Activated T-helper 1 cell treated with anti-CD3 and anti-CD28 coated beads, Interleukin-2, amount 50 U/mL, for 16 hours (primary cell): ENCODE data around the gene IL4R.

Source experiments
- DNase-seq, 2 donors: peaks; one replicate each; pipeline ENCODE4 v3.0.0-alpha.2; 2020; ENCODE audit warnings: low read depth in 1 of 2, low spot score in 1 of 2

Gene IL4R

DNA sequence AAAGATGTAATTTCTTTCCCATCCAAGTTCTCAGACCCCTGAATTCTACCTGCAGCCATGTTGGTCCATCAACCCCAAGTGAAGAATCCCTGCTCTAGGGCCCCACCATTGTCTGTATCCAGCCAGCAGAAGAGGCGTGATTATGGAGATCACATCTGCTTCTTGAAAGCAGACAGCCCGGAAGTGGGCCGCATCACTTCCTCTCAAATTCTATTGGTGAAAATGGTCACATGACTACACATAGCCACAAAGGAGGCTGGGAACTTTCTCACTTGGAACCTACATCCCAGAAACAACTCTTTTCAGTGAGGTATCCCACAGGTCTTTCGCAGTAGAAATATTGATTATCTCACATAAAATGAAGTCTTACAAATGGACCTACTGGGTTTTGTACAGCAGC, 40.1 kb downstream of the IL4R start:
- DNase-seq = no peak

DNA sequence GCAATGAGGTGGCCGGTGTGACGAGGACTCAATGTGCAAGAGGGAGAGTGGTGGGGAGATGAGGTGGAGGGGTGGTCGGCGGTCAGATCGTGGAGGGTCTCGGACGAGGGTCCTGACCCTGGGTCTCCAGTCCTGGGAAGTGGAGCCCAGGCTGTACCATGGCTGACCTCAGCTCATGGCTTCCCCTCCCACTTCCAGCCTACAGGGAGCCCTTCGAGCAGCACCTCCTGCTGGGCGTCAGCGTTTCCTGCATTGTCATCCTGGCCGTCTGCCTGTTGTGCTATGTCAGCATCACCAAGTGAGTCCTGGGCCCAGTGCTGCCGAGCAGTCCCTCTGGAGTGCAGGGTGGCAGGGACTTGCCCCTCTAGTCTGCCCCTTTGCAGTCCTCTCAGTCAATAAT, 41.8 kb downstream of the IL4R start:
- DNase-seq = peak in 1 of 2 donors; percentile 18

DNA sequence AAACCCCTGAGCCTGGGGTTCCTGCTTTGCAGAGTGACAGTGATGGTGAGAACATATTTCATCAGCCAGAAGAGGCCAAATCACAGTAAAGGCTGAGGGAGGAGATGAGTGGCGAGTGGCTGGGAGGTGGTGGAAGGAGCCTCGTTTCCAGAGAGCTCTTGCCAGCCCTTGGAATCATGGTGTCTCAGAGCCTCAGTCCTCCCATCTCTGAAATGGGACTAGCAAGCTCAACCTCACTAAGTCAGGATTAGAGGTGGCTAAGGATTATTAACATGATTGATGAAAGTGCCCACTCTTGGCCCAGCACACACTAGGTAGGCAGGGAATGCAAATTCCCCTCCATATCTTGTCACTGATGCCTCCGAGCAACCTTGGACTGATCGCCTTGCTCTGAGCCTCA, 43.0 kb downstream of the IL4R start:
- no peak for DNase-seq

DNA sequence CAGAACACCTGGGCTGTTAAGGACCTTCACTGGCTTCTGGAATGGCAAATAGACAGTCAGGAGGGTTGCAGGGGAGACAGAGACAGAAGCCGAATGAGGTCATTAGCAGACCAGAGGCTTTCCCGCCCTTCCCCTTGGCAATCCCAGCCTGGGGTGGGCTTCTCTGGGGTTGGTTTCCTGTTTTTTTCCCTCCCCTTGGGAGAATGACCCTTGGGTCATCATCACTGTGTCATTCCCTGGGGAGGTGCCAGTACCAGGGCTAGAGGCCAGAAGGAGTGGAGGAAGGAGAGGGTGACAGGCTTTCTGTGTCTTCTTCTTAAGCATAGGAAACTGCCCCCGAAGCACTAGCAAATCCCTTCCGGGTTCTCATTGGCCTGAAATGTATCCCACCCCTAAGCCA, 45.3 kb downstream of the IL4R start:
- no peak for DNase-seq

DNA sequence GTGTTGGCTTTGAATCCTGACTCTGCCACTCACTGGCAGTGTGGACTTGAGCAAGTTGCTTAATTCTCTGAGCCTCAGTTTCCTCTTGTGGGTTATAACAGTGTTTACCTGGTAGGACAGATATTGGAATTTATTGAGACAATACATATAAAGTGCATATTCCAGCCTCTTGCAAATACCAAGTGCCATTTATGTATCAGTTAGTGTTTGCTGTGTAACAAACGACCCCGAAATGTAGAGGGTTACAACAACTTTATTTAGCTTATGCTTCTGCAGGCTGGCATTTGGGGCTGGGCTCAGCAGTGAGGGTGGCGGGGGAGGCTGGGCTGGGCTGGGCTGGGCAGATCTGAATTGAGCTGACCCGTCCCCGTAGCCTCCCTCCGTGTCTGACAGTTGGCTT, 45.8 kb downstream of the IL4R start:
- no peak for DNase-seq

DNA sequence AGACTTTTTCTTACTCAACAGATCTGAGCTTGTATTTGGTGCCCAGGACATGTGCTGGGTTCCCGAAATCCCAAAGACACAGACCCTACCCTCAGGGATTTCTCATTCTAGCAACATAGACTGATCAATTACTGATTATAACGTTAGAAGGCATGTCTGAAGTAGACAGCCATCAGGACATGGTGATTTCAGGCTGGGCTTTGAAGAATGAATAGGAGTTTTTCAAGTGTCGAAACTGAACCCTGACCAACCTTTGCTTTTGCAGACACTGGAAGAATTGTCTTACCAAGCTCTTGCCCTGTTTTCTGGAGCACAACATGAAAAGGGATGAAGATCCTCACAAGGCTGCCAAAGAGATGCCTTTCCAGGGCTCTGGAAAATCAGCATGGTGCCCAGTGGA, 48.2 kb downstream of the IL4R start:
- no peak for DNase-seq

DNA sequence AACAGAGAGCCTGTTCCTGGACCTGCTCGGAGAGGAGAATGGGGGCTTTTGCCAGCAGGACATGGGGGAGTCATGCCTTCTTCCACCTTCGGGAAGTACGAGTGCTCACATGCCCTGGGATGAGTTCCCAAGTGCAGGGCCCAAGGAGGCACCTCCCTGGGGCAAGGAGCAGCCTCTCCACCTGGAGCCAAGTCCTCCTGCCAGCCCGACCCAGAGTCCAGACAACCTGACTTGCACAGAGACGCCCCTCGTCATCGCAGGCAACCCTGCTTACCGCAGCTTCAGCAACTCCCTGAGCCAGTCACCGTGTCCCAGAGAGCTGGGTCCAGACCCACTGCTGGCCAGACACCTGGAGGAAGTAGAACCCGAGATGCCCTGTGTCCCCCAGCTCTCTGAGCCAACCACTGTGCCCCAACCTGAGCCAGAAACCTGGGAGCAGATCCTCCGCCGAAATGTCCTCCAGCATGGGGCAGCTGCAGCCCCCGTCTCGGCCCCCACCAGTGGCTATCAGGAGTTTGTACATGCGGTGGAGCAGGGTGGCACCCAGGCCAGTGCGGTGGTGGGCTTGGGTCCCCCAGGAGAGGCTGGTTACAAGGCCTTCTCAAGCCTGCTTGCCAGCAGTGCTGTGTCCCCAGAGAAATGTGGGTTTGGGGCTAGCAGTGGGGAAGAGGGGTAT, 48.9 kb downstream of the IL4R start:
- DNase-seq = no peak

DNA sequence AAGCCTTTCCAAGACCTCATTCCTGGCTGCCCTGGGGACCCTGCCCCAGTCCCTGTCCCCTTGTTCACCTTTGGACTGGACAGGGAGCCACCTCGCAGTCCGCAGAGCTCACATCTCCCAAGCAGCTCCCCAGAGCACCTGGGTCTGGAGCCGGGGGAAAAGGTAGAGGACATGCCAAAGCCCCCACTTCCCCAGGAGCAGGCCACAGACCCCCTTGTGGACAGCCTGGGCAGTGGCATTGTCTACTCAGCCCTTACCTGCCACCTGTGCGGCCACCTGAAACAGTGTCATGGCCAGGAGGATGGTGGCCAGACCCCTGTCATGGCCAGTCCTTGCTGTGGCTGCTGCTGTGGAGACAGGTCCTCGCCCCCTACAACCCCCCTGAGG, 49.5 kb downstream of the IL4R start:
- no peak for DNase-seq

DNA sequence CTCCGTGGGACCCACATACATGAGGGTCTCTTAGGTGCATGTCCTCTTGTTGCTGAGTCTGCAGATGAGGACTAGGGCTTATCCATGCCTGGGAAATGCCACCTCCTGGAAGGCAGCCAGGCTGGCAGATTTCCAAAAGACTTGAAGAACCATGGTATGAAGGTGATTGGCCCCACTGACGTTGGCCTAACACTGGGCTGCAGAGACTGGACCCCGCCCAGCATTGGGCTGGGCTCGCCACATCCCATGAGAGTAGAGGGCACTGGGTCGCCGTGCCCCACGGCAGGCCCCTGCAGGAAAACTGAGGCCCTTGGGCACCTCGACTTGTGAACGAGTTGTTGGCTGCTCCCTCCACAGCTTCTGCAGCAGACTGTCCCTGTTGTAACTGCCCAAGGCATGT, 50.0 kb downstream of the IL4R start:
- no peak for DNase-seq

DNA sequence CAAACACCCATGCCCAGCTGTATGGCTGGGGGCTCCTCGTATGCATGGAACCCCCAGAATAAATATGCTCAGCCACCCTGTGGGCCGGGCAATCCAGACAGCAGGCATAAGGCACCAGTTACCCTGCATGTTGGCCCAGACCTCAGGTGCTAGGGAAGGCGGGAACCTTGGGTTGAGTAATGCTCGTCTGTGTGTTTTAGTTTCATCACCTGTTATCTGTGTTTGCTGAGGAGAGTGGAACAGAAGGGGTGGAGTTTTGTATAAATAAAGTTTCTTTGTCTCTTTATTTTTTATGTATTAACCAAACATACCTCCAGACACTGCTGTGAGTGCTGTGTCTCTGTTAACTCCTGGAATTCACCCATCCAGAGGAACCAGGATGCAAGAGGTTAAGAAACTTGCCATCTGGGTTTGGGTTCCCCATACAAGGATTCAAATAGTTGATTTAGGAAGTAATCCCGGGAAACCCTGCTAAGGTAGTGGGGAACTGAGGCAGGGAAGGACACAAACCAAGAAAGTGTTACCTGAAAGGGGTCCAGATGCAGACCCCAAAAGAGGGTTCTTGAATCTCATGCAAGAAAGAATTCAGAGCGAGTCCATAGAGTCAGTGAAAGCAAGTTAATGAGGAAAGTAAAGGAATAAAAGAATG, 50.8 kb downstream of the IL4R start:
- no peak for DNase-seq

DNA sequence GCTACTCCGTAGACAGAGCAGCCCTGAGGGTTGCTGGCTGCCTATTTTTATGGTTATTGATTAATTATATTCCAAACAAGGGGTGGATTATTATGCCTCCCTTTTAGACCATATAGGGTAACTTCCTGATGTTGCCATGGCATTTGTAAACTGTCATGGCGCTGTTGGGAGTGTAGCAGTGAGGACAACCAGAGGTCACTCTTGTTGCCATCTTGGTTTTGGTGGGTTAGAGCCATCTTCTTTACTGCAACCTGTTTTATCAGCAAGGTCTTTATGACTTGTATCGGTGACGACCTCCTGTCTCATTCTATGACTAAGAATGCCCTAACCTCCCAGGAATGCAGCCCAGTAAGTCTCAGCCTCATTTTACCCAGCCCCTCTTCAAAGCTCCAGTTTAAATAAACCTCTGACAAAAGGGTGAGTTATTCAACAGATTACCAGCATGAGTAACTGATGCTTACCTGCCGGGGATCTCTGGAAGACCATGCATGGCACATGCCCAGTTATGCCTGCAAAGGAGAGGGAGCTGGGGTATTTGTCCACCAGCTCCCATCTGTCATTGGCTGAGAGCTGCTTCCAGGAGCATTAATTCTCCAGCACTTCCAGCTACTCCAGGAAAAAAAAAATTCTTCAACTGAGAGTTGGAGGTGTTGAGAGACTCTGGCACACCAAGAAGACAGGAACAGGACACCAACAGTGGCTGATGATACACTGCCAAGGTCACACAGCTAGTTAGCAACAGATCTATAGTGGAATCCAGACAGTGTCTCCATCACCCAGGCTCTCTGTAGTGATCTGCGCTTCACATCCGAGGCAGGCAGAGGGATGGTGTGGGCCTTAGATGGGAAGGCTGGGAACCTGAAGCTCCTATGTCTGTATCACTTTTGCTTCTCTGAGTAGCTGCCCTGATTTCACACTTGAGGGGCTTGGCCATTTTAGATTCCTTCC, 51.6 kb downstream of the IL4R start:
- no peak for DNase-seq

DNA sequence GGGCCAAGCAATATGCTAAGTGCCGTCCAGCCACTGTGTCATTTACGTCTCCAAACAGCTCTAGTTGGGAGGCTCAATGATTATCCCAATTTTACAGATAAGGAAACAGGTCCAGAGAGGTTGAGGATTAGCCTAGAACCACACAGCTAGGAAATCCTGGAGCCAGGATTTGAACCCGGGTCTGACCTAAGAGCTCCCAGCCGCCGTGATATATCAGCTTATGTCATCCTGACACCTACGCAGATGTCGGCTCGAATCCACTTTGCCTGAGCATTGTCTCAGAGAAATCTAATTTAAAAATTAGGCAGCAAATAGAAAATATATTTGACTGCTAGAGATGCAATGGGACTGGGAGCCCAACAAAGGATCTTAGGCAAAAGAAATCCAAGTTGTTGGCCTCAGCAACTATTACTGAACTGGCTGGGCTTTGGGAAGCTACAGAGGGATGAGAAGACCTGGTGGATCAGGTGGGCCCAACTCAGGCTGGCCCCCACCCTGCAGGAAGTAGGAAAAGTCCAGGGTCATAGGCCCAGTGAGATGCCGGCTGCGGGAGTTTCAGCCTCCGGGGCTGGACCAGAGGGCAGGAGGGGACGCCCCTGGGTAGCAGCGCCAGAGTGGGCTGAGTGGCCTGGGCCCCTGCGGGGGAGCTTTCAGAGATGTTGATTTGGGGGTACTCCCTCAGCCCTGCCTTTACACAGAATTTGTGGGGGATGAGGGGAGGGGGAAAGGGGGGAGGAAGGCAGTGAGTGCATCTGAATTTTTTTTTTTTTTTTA, 53.1 kb downstream of the IL4R start:
- no peak for DNase-seq

DNA sequence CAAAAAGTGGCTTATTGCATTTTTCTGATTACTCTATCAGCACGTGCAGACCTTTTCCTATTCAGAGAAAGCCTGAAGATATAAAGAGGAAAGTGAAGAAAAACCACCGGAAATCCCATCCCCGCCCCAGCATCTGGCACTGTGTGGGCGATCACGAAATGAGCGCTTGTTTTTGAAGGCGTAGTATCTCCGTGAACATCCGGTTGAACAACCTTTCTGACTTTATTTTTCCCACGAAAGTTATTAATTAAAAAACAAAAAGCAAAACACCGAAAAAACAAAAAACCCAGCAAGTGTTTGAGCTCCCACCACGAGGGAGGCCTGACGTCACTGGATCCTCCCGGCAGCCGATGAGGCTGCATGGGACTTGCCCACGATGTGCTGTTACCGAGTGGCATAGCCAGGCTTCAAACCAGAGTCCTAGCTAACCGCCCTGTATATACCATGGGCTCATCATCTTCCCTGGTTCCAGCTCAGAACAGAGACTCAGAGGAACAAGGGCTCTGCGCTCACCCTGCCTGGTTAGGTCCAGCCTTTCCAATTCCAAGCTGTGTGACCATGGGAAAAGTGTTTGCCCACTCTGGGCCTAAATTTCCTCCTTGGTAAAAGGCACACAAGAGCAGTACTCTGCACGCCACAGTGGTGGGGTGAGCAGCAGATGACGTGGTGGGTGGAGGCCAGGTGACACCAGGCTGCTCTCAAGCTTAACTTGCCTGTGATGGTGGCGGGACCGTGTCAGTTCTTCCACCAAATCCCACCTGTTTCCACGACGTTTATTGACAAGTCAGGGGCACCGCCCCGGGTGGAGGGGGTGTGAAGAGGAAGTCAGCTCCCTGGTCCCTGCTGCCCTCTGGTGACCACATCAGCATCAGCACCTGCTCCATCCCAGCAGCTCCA, 53.9 kb downstream of the IL4R start:
- DNase-seq = peak; percentile 59 to 79

DNA sequence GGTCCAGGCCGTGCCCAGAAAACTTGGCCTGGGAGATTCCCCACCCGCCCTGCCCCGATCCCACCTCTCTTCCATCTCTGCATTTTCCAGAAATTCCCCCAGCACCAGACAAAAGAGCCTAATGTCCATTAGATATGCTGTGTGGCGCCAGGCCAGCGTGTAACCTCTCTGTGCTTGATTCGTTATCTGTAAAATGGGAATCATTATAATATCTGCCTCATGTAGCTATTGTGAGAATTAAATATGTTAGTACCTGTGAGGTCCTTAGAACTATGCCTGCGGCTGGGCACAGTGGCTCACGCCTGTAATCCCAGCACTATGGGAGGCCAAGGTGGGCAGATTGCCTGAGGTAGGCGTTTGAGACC, 54.6 kb downstream of the IL4R start:
- DNase-seq = no peak

DNA sequence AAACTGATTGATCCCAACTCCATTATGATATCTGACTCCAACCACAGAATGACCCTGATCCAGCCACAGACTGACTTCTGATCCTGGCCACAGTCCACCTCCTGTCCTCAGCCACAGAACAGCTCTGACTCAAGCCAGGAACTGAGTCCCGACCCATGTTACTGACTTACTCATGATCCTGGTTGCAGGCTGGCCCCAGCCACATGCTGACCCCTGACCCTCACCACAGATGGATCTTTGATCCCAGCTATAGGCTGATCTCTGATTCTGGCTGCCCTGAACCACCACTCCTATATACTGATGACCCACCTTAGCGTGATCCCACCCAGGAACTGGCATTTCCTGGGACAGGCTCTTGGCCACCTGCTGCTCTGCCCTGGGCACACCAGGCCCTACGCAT, 56.0 kb downstream of the IL4R start:
- no peak for DNase-seq

DNA sequence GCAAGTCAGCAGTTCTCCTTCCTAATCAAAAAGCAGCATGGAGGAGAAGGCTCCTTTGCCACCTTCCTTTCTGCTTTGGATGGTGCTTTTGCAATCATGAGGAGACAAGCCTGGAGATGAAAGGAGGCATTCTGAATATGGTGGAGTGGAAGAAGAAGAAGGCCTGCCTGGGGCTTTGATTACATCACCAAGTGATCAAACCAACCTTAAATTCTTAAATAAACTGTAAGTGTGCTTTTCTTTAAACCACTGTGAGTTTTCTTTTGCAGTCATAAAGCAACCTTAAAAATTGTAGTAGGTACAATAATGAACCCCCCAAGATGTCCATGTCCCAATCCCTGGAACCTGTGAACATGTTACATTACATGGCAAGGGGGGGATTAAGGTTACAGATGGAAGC, 56.5 kb downstream of the IL4R start:
- DNase-seq = no peak

DNA sequence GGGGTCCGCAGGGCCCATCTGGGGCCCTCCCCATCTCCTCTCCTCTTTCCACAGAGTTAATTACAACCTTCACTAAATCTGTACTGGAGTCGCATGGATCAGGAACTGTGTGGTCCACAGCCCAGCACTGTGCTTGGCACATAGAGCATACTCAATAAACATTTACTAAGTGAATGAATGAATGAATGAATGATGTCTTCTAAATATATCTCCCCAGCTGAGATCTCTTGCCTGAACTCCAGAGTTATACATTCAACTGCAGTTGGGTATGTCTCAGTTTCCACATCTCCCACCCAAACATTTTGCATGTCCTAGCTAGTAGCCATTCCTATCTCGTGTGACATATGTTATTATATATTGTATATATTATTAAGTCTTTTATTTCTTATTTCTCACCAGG, 59.5 kb downstream of the IL4R start:
- DNase-seq = no peak

DNA sequence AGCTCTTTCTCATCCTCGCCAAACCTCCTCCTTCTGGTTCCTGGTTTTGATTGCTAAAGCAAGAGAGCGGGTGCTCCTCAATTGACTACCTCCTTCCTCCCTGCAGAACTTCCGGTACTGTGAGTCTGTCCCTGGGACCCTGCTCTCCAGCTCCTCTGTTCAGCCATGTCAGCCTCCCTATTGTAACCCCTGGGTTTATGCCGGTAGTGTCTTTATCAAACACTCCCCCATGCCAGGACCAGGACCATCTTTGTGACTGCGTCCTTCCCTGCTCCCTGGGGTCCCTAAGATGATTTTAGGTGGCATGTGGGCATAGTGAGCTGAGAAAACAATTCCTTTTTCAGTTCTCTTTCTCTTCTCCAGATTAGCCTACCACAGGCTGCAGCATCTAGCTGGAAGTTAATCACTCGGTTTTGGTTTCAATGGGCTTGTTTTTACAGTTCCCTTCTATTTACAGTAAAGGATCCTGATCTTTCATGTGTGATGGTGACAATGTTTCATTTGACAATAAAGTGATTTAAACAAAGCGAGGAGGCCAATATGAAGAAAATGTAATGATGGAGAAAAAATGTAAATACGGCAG, 60.5 kb downstream of the IL4R start:
- DNase-seq = no peak

DNA sequence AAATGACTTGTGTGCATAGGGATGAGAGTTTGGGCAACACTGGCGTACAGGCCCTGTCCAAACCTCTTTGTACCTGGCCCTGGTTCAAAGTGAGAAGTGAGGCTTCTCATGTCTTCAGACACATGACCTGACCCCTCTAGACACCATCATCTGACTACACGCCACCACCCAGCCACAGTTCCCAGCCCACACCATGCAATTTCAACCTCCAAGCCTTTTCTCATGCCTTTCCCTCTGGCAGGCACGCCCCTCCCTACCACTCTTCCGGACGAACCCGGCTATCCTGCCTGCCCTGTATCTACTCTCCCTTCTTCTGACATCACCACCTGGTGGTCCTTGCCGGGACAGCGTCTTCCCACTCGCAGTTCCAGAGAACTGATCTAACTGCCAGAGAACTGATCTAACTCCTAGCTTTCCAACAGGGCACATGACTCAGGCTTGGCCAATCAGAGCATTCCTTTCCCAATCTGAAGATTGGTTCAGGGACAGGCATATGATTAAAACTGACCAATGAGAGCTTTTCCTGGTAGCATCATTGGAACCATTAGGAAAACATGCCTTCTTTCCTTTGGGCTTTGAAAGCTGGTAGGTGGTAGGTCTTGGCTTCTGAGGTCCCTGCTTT, 61.1 kb downstream of the IL4R start:
- no peak for DNase-seq
